Mesothelial cell of epicardium (in vitro differentiated cells): ENCODE data around the gene USP31. TPM values are rescaled to one million over a fixed set of nuclear protein-coding genes. Genes with fewer than 3 reads are reported as not detected.
"Not testable (repeated sequence)": the region's sequence is repeated elsewhere in the genome, so short reads cannot be mapped to it uniquely, and the experiment has no call there.

Experiments used
- DNase-seq, 2 experiments: peaks; one replicate each; pipeline ENCODE4 v3.0.0; 2021; ENCODE audit warnings: low spot score in 2 of 2; ENCODE audit not compliant: unreplicated experiment in 2 of 2
- H3K27ac Mint-ChIP-seq: 2 replicates; pipeline ENCODE4 v1.8.0; 2021; ENCODE audit warnings: mixed read lengths
- H3K27me3 Mint-ChIP-seq: 2 replicates; pipeline ENCODE4 v1.8.0; 2021; ENCODE audit warnings: low read depth, mixed read lengths
- H3K36me3 Mint-ChIP-seq: 2 replicates; pipeline ENCODE4 v1.8.0; 2021; ENCODE audit warnings: mixed read lengths
- H3K4me1 Mint-ChIP-seq: 2 replicates; pipeline ENCODE4 v1.8.0; 2021; ENCODE audit warnings: mixed read lengths
- H3K4me3 Mint-ChIP-seq: 2 replicates; pipeline ENCODE4 v1.8.0; 2021; ENCODE audit warnings: mild to moderate bottlenecking, moderate library complexity, mixed read lengths
- H3K9me3 Mint-ChIP-seq: 2 replicates; pipeline ENCODE4 v1.8.0; 2021; ENCODE audit warnings: mixed read lengths
- CTCF ChIP-seq: fragments of 200-600 bp; sonication (generic); IDR thresholded peaks from one replicate; pipeline ENCODE4 v1.5.0; 2021; ENCODE audit warnings: antibody characterized with exemption; ENCODE audit not compliant: unreplicated experiment
- total RNA-seq: library from RNA; stranded (reverse); gene quantifications from 3 replicates; pipeline ENCODE4 v1.2.1, GENCODE V29; 2021

USP31 gene
- total RNA-seq, 1 donor from 2014 or later: 13.7 TPM

DNA sequence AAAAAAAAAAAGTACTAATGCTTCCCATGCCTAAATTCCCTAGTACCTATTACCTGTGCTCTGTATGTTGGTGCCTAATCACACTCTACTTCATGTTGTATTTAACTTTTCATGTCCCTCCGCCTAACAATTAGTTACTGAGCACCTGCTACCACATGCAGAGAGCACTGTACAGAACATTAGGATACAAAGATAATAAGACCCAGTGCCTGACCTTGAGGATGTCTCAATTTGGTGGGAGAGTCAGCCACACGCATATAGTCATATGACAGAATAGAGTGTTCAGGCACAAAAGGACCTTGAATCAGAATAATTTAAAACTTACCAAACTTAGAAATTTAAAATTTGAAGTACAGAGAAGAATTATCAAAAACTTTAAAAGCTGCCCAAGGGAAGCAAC, 42.1 kb downstream of the USP31 start:
- no peaks in the 10 kb centered on the region for H3K27me3 Mint-ChIP-seq
- no peak for TF ChIP-seq CTCF
- no peaks in the 10 kb centered on the region for H3K4me1 Mint-ChIP-seq
- H3K27ac Mint-ChIP-seq: no peak overlapping the region
- no peak for DNase-seq
- H3K4me3 Mint-ChIP-seq: no peak overlapping the region
- H3K36me3 Mint-ChIP-seq: peaks cover 25% of the 10 kb centered on the region
- peaks cover 23% of the 10 kb centered on the region for H3K9me3 Mint-ChIP-seq

DNA sequence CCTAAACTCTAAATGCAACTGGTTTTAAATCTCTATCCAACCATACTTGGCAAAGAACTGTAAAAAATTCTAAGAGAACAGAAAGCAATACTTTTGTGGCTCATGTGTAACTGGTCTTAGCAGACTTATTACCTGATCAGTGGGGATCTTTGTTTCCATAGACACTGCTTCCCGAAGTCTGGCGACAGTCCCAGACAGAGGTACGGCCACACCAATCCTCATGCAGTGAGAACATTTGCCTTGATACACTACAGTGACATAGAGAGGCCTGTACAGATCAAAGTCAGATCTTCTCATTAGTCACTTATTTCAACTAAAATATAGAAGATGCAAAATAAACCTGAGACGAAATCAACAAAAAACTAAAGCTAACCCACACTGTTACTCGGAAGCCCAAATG, 43.9 kb downstream of the USP31 start:
- Mint-ChIP-seq H3K4me1 (no peaks in the 10 kb centered on the region), H3K9me3 (peaks cover 12% of the 10 kb centered on the region), H3K27me3 (no peaks in the 10 kb centered on the region), H3K27ac (peak overlapping the region; percentile 28), H3K4me3 (no peak overlapping the region), H3K36me3 (peaks cover 23% of the 10 kb centered on the region)
- no peak for TF ChIP-seq CTCF
- no peak for DNase-seq

DNA sequence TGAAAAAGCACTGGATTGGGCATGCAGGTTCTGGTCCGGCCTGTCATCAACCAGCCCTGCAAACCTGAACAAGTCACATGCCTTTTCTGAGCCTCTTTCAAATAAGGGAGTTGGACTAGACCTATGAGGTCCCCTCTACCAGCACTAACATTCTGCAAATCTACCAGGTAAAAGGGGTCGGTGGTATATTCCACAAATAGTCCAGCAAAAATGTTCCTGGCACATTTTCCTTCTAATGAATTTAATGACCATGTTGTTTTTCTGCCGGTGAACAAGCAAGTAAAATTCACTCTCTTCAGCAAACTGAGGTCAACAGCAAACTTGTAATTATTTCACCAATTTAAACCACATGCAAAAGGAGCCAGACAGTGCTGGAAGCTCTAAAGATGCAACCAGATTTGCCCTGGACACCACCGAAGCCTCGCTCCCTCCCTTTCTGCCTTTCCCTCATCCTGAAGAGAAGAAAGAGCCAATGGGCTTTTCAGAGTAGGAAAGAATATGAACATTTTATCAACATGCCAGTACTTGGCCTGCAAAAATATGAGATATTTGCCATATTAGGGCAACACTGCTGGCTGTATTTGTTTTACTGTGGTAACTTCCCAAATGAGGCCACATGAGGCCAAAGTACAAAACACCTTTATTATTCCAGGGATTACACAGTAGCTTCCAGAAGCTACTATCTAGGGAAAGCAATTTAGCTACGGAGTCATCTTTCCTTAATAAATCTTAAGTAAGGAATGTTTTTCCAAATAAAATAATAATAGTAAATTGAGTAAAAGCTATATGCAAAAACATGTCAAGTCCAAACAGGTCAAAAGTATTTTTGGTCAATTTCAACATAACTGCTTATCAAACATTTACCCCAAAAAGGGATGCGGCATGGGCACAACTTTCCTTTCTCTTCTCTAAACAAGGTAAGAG, 45.0 kb downstream of the USP31 start:
- Mint-ChIP-seq H3K4me3 (no peak overlapping the region), H3K4me1 (no peaks in the 10 kb centered on the region), H3K27me3 (no peaks in the 10 kb centered on the region), H3K36me3 (peaks cover 27% of the 10 kb centered on the region), H3K27ac (peak overlapping the region; percentile 24), H3K9me3 (peaks cover 15% of the 10 kb centered on the region)
- DNase-seq: no peak
- no peak for TF ChIP-seq CTCF

DNA sequence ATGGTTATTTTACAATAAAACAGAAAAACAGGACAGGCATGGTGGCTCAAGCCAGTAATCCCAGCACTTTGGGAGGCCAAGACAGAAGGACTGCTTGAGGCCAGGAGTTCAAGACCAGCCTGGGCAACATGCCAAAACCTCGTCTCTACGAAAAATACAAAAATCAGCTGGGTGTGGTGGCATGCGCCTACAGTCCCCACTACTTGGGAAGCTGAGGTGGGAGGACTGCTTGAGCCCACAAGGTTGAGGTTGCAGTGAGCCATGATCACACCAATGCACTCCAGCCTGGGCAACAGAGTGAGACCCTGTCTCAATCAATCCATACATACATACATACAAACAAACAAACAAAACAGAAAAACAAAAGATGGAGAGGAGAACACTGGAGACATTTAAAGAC, 45.6 kb downstream of the USP31 start:
- H3K4me1 Mint-ChIP-seq: no peaks in the 10 kb centered on the region
- peaks cover 10% of the 10 kb centered on the region for H3K9me3 Mint-ChIP-seq
- no peaks in the 10 kb centered on the region for H3K27me3 Mint-ChIP-seq
- no peak for DNase-seq
- TF ChIP-seq CTCF: no peak
- H3K4me3 Mint-ChIP-seq: no peak overlapping the region
- H3K36me3 Mint-ChIP-seq: peaks cover 31% of the 10 kb centered on the region
- no peak overlapping the region for H3K27ac Mint-ChIP-seq

- Mint-ChIP-seq H3K27me3 (no peaks in the 10 kb centered on the region), H3K27ac (no peak overlapping the region), H3K4me3 (no peak overlapping the region), H3K9me3 (peaks cover 5% of the 10 kb centered on the region), H3K36me3 (peaks cover 30% of the 10 kb centered on the region), H3K4me1 (no peaks in the 10 kb centered on the region)
- no peak for DNase-seq
- TF ChIP-seq CTCF: no peak
Observed at GRCh38 chr16:23101012-23101550, 48.2 kb downstream of the USP31 start.

DNA sequence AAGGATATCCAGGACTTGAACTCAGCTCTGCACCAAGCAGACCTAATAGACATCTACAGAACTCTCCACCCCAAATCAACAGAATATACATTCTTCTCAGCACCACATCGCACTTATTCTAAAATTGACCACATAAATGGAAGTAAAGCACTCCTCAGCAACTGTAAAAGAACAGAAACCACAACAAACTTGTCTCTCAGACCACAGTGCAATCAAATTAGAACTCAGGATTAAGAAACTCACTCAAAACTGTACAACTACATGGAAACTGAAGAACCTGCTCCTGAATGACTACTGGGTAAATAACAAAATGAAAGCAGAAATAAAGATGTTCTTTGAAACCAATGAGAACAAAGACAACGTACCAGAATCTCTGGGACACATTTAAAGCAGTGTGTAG, 52.8 kb downstream of the USP31 start:
- DNase-seq, H3K27ac Mint-ChIP-seq, H3K9me3 Mint-ChIP-seq, H3K4me3 Mint-ChIP-seq, H3K27me3 Mint-ChIP-seq, H3K4me1 Mint-ChIP-seq: not testable (repeated sequence)
- peaks cover 41% of the 10 kb centered on the region for H3K36me3 Mint-ChIP-seq

DNA sequence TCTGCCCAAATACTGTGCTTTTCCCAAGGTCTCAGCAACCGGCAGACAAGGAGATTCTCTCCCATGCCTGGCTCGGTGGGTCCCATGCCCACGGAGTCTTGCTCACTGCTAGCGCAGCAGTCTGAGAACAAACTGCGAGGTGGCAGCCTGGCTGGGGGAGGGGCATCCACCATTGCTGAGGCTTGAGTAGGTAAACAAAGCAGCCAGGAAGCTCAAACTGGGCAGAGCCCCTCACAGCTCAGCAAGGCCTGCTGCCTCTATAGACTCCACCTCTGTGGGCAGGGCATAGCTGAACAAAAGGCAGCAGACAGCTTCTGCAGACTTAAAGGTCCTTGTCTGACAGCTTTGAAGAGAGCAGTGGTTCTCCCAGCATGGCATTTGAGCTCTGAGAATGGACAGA, 55.1 kb downstream of the USP31 start:
- H3K4me3 Mint-ChIP-seq, DNase-seq, H3K27me3 Mint-ChIP-seq, H3K4me1 Mint-ChIP-seq, H3K9me3 Mint-ChIP-seq, H3K27ac Mint-ChIP-seq: not testable (repeated sequence)
- H3K36me3 Mint-ChIP-seq: peaks cover 33% of the 10 kb centered on the region
